Keratinocyte (primary cell): Measurements from ENCODE around the gene CLOCK.

Source experiments
- EZH2 ChIP-seq: IDR thresholded peaks from one replicate; pipeline ENCODE4 v1.6.1; 2012; ENCODE audit warnings: inconsistent platforms, mild to moderate bottlenecking, low read length, moderate library complexity
- TF ChIP-seq, protein P1 (sequence below), 3 experiments: IDR thresholded peaks in 1 of 3; conservative IDR thresholded peaks in 1 of 3; optimal IDR thresholded peaks in 1 of 3; 2 replicates in 2 of 3; 3 replicates in 1 of 3; pipeline versions ENCODE3 to v1.5.1; 2011; ENCODE audit warnings: low read length in 3 of 3, mild to moderate bottlenecking in 3 of 3, moderate library complexity in 2 of 3, control low read depth in 1 of 3, inconsistent platforms in 1 of 3; ENCODE audit not compliant: insufficient read depth in 2 of 3; ENCODE audit errors: extremely low read depth in 1 of 3

DNA sequence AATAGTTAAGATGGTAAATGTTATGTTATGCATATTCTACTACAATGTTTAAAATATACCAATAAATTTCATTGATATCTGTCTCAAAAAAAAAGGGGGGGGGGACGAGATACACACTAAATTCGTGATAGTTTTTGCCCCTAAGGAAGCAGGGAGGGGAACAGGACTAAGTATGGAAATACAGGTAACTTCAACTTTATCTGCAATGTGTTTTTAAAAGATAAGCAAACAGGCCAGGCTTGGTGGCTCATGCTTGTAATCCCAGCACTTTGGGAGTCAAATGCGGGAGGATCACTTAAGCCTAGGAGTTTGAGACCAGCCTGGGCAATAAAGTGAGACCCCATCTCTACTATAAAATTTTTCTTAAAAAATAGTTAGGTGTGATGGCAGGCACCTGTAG is 13.4 kb upstream of the CLOCK start:
- TF ChIP-seq EZH2 = no peak
- TF ChIP-seq, protein P1, sequence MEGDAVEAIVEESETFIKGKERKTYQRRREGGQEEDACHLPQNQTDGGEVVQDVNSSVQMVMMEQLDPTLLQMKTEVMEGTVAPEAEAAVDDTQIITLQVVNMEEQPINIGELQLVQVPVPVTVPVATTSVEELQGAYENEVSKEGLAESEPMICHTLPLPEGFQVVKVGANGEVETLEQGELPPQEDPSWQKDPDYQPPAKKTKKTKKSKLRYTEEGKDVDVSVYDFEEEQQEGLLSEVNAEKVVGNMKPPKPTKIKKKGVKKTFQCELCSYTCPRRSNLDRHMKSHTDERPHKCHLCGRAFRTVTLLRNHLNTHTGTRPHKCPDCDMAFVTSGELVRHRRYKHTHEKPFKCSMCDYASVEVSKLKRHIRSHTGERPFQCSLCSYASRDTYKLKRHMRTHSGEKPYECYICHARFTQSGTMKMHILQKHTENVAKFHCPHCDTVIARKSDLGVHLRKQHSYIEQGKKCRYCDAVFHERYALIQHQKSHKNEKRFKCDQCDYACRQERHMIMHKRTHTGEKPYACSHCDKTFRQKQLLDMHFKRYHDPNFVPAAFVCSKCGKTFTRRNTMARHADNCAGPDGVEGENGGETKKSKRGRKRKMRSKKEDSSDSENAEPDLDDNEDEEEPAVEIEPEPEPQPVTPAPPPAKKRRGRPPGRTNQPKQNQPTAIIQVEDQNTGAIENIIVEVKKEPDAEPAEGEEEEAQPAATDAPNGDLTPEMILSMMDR (optimal IDR thresholded peaks at IDR 0.05 in 1 of 3, IDR thresholded peaks at IDR 0.05 in 1 of 3, conservative IDR thresholded peaks at IDR 0.05 in 1 of 3; ENCODE audit: extremely low read depth in 1 of 3, insufficient read depth in 2 of 3, low read length in 3 of 3) = no peak
